GM12892 (cell line): ENCODE results near the gene DDX1.

ENCODE experiments used
- POLR2A ChIP-seq: IDR thresholded peaks from 2 replicates; pipeline ENCODE4 v1.6.1; 2011; ENCODE audit warnings: low read depth, low read length, control low read depth
- TAF1 ChIP-seq: IDR thresholded peaks from 2 replicates; pipeline ENCODE4 v1.6.1; 2011; ENCODE audit warnings: low read depth, mild to moderate bottlenecking, control low read depth, low read length, borderline replicate concordance

GRCh38 chr2:15595936-15596335 lies 4.3 kb downstream of the DDX1 start:
- TF ChIP-seq POLR2A, result no peak
- TF ChIP-seq TAF1, result no peak
